ENCODE results near the gene MSMO1.

The MSMO1 gene

DNA sequence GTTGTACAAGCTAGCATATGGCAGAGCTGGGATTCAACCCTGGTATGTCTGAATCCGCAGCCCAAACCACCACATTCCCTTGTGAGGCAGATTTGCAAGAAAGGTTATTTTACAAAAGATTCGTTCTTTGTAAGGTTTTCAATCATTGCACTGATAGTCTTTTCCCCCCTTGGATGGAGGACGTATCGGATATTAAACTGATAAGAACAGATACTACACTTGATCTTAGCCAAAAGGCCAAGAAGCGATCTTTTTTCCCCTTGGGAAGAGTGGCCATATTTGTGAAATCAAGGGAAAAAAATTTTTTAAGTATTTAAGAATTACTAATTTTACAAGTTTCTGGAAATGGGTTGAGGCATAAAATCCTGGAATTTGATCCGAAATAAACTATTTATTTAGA, 34.4 kb upstream of the MSMO1 start:
- TF ChIP-seq, protein P1, sequence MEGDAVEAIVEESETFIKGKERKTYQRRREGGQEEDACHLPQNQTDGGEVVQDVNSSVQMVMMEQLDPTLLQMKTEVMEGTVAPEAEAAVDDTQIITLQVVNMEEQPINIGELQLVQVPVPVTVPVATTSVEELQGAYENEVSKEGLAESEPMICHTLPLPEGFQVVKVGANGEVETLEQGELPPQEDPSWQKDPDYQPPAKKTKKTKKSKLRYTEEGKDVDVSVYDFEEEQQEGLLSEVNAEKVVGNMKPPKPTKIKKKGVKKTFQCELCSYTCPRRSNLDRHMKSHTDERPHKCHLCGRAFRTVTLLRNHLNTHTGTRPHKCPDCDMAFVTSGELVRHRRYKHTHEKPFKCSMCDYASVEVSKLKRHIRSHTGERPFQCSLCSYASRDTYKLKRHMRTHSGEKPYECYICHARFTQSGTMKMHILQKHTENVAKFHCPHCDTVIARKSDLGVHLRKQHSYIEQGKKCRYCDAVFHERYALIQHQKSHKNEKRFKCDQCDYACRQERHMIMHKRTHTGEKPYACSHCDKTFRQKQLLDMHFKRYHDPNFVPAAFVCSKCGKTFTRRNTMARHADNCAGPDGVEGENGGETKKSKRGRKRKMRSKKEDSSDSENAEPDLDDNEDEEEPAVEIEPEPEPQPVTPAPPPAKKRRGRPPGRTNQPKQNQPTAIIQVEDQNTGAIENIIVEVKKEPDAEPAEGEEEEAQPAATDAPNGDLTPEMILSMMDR (IDR thresholded peaks at IDR 0.05; ENCODE audit: unreplicated experiment in 3 of 3): no peak
- H3K27ac Mint-ChIP-seq: no peak overlapping the region
- H3K27me3 Mint-ChIP-seq (ENCODE audit: low read depth): no peaks in the 10 kb centered on the region
- H3K4me1 Mint-ChIP-seq: peaks cover 25% of the 10 kb centered on the region
- no peaks in the 10 kb centered on the region for H3K9me3 Mint-ChIP-seq
- H3K36me3 Mint-ChIP-seq (ENCODE audit: low read depth): peaks cover 1% of the 10 kb centered on the region
- no peak overlapping the region for H3K4me3 Mint-ChIP-seq

DNA sequence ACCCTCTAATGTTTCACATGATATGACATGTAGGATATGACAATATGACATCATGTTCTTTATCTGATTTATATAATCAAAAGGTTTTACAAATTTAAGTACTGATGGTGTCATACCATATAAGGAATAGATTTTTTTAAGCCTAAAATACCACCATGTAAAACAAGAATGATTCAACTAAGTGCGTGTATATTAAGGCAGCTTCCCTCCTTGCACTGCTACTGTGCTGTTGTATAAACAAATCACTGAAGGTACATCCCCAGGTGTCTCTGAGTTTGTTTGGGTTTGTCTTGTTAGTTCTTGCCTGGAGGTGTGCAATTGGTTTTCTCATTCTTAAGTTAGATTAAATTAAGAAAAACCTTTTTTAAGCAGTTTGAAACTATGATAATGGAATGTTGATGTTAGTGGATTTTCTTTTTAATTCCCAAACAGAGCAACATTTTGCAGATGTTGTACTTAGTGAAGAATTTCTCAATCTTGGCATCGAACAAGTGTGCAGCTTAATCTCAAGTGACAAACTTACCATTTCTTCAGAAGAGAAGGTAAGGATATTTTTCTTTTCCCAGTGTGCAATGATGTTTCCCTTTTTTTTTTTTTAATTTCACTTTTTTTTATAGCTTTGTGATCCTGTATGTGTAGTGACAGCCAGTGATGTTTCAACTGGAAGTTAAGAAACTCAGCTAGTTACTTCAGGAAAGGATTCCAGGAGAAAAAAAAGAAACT, 33.4 kb upstream of the MSMO1 start:
- peaks cover 17% of the 10 kb centered on the region for H3K4me1 Mint-ChIP-seq
- H3K9me3 Mint-ChIP-seq: no peaks in the 10 kb centered on the region
- peak overlapping the region; percentile 4 to 59 (median 11) for H3K27ac Mint-ChIP-seq
- H3K4me3 Mint-ChIP-seq: no peak overlapping the region
- TF ChIP-seq, protein P1 (IDR thresholded peaks at IDR 0.05; ENCODE audit: unreplicated experiment in 3 of 3): no peak
- no peaks in the 10 kb centered on the region for H3K27me3 Mint-ChIP-seq (ENCODE audit: low read depth)
- peaks cover 3% of the 10 kb centered on the region for H3K36me3 Mint-ChIP-seq (ENCODE audit: low read depth)

DNA sequence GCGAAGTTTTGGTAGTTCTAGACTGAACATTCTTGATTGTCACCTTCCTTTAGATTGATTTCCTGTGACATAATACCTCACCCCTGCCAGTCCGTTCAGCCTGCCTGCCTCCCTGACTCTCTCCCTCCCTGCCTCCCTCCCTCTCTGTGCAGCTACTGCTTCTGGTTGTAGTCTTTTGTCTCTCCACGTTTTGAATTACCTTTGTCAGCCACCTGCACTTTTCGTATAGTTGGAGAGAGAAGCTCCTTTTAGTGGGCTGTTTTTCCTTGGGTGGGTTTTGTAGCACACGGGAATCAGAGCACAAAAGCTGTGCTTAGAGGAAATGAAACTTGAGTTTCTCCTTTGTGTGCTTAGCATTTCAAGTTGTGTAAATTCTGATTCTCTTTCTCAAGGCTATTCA, 32.6 kb upstream of the MSMO1 start:
- H3K36me3 Mint-ChIP-seq (ENCODE audit: low read depth): peaks cover 3% of the 10 kb centered on the region
- TF ChIP-seq, protein P1 (IDR thresholded peaks at IDR 0.05; ENCODE audit: unreplicated experiment in 3 of 3): no peak

DNA sequence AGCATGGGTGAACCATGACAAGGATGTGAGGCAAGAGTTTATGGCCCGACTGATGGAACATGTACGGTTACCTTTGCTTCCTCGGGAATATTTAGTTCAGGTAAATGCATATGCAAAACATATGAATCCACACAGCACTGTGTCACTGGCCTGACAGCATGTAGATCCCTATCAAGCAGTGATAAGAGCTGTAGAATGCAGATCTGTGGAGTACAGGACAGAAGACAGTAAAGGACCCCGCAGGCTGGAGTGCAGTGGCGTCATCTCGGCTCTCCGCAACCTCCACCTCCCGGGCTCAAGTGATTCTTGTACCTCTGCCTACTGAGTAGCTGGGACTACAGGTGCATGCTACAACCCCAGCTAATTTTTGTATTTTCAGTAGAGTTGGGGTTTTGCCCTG, 29.8 kb upstream of the MSMO1 start:
- no peak overlapping the region for H3K27ac Mint-ChIP-seq
- H3K4me1 Mint-ChIP-seq: peaks cover 17% of the 10 kb centered on the region
- peaks cover 3% of the 10 kb centered on the region for H3K36me3 Mint-ChIP-seq (ENCODE audit: low read depth)
- H3K27me3 Mint-ChIP-seq (ENCODE audit: low read depth): no peaks in the 10 kb centered on the region
- TF ChIP-seq, protein P1 (IDR thresholded peaks at IDR 0.05; ENCODE audit: unreplicated experiment in 3 of 3): no peak
- no peak overlapping the region for H3K4me3 Mint-ChIP-seq
- no peaks in the 10 kb centered on the region for H3K9me3 Mint-ChIP-seq

More for the DNA sequence above, 32.6 kb upstream of the MSMO1 start:
- no peak overlapping the region for H3K4me3 Mint-ChIP-seq
- peak overlapping the region; percentile 4 to 59 (median 11) for H3K27ac Mint-ChIP-seq
- H3K27me3 Mint-ChIP-seq (ENCODE audit: low read depth): no peaks in the 10 kb centered on the region
- H3K9me3 Mint-ChIP-seq: no peaks in the 10 kb centered on the region
- peaks cover 17% of the 10 kb centered on the region for H3K4me1 Mint-ChIP-seq

DNA sequence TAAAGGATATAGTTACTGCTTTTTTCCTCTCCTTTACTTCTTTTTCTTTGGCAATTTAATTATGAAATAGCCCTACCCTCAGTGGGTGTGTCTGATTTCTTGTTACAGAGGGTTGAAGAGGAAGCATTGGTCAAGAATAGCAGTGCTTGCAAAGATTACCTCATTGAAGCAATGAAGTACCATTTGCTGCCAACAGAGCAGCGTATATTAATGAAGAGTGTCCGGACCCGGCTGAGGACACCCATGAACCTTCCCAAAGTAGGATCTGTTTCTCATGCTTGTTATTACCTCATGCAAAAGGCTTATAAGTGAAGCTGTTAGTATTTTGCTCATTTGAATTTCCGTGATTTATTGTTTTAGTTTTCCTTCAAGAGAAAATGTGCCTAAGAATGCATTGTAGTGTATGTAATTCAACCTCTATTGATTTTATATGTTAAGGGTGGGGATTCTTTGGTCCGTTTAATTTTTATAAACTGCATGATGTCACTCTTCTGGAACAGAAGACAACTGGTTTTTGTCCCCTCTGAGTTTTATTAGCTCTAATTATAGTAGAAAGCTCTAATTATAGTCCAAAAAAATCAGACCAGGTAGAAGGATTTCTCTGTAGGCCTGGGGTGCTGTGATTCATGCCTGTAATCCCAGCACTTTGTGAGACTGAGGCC, 27.9 kb upstream of the MSMO1 start:
- H3K36me3 Mint-ChIP-seq (ENCODE audit: low read depth): peaks cover 3% of the 10 kb centered on the region
- TF ChIP-seq, protein P1 (IDR thresholded peaks at IDR 0.05; ENCODE audit: unreplicated experiment in 3 of 3): no peak
- peaks cover 13% of the 10 kb centered on the region for H3K4me1 Mint-ChIP-seq
- no peak overlapping the region for H3K4me3 Mint-ChIP-seq
- no peak overlapping the region for H3K27ac Mint-ChIP-seq
- no peaks in the 10 kb centered on the region for H3K27me3 Mint-ChIP-seq (ENCODE audit: low read depth)
- no peaks in the 10 kb centered on the region for H3K9me3 Mint-ChIP-seq
